Endothelial cell of umbilical vein (primary cell): Measurements from ENCODE around the gene LMF2. TPM values are rescaled to one million over a fixed set of nuclear protein-coding genes. Genes with fewer than 3 reads are reported as not detected.

Experiments used
- BruUV-seq: library from RNA; stranded (reverse); fragments of 400-500 nt; replicated peaks from 2 replicates; lab custom pipeline; 2021; lab: Mats Ljungman, UMichigan
- CTCF ChIA-PET: fragments of 300-600, 350-600 bp; sonication (Branson Sonifier 250); formaldehyde crosslinking; loops from one replicate; lab custom pipeline; 2021; ENCODE audit warnings: antibody characterized with exemption, inconsistent platforms; lab: Charles Lee
- POLR2A ChIA-PET: fragments of 300-600, 350-600 bp; sonication (Branson Sonifier 250); formaldehyde crosslinking; loops from one replicate; lab custom pipeline; 2021; ENCODE audit warnings: antibody characterized with exemption, inconsistent platforms; lab: Charles Lee
- DNase-seq: peaks from one replicate; pipeline ENCODE4 v3.0.0-alpha.2; 2011; ENCODE audit warnings: low read depth, low spot score
- FAIRE-seq: peaks from 2 replicates; lab custom pipeline; 2011; peaks lifted over from hg19 to GRCh38; lab: Jason Lieb, UNC
- H2AFZ ChIP-seq: 2 replicates; pipeline ENCODE4 v1.6.0; 2012; ENCODE audit warnings: low read depth, low read length, control low read depth, inconsistent platforms
- H3K27ac ChIP-seq: 2 replicates; pipeline ENCODE4 v1.5.1; 2011; ENCODE audit warnings: low read depth, mild to moderate bottlenecking, control low read depth, low read length, moderate library complexity; ENCODE audit not compliant: insufficient read depth
- H3K27me3 ChIP-seq, 2 experiments: 2 replicates each; pipeline versions ENCODE4 v1.6.0 to v1.6.1; 2011; ENCODE audit warnings: low read length in 2 of 2, mixed read lengths in 1 of 2; ENCODE audit not compliant: control insufficient read depth in 2 of 2, insufficient read depth in 2 of 2
- H3K36me3 ChIP-seq, 2 experiments: 2 replicates in 1 of 2; 3 replicates in 1 of 2; pipeline ENCODE4 v1.5.1; 2011; ENCODE audit warnings: low read length in 2 of 2, mild to moderate bottlenecking in 1 of 2, moderate library complexity in 1 of 2; ENCODE audit not compliant: control insufficient read depth in 2 of 2, insufficient read depth in 2 of 2; ENCODE audit errors: extremely low read depth in 1 of 2
- H3K4me1 ChIP-seq: 3 replicates; pipeline ENCODE4 v1.5.1; 2011; ENCODE audit warnings: mild to moderate bottlenecking, low read length; ENCODE audit not compliant: control insufficient read depth, insufficient read depth; ENCODE audit errors: extremely low read depth
- H3K4me2 ChIP-seq: 2 replicates; pipeline ENCODE4 v1.6.1; 2011; ENCODE audit warnings: low read length, control low read depth, mixed read lengths; ENCODE audit not compliant: insufficient read depth
- H3K4me3 ChIP-seq, 3 experiments: fragments of 200-600 bp in 1 of 3; sonication (generic), shearing (Covaris generic) in 1 of 3; replicated peaks in 1 of 3; 2 replicates each; pipeline ENCODE4 v1.5.1; 2011 to 2016; ENCODE audit warnings: control low read depth in 3 of 3, low read length in 3 of 3, mild to moderate bottlenecking in 2 of 3, inconsistent platforms in 1 of 3, low read depth in 1 of 3, moderate library complexity in 1 of 3; ENCODE audit not compliant: insufficient read depth in 1 of 3
- H3K79me2 ChIP-seq: 2 replicates; pipeline ENCODE4 v1.6.0; 2012; ENCODE audit warnings: low read length, inconsistent platforms; ENCODE audit not compliant: control insufficient read depth, insufficient read depth
- H3K9ac ChIP-seq: replicated peaks from 2 replicates; pipeline ENCODE3; 2011; ENCODE audit warnings: low read length, control low read depth; ENCODE audit not compliant: insufficient read depth; ENCODE audit errors: extremely low read depth
- H3K9me1 ChIP-seq: replicated peaks from 3 replicates; pipeline ENCODE4 v1.6.0; 2011; ENCODE audit warnings: mild to moderate bottlenecking, low read length; ENCODE audit not compliant: control insufficient read depth, insufficient read depth; ENCODE audit errors: extremely low read depth
- H3K9me3 ChIP-seq: replicated peaks from 2 replicates; pipeline ENCODE4 v1.5.1; 2012; ENCODE audit warnings: low read length, inconsistent platforms; ENCODE audit not compliant: control insufficient read depth, insufficient read depth
- H4K20me1 ChIP-seq: replicated peaks from 2 replicates; pipeline ENCODE3; 2011; ENCODE audit warnings: mild to moderate bottlenecking, low read length; ENCODE audit not compliant: control insufficient read depth, insufficient read depth; ENCODE audit errors: extremely low read depth
- CTCF ChIP-seq, 2 donors: IDR thresholded peaks; 1 replicate in 1 of 2; 2 replicates in 1 of 2; pipeline ENCODE4 v1.5.1; 2011; ENCODE audit warnings: low read length in 2 of 2, mild to moderate bottlenecking in 2 of 2, moderate library complexity in 2 of 2, control low read depth in 1 of 2, inconsistent platforms in 1 of 2, low read depth in 1 of 2; ENCODE audit not compliant: insufficient read depth in 1 of 2; ENCODE audit errors: extremely low read depth in 1 of 2
- EZH2 ChIP-seq: IDR thresholded peaks from 2 replicates; pipeline ENCODE4 v1.6.1; 2012; ENCODE audit warnings: borderline replicate concordance, low read depth, mild to moderate bottlenecking, moderate library complexity, low read length, inconsistent platforms; ENCODE audit not compliant: severe bottlenecking
- FOS ChIP-seq: IDR thresholded peaks from 2 replicates; pipeline ENCODE4 v1.6.1; 2011; ENCODE audit warnings: mild to moderate bottlenecking, low read length, moderate library complexity, borderline replicate concordance; ENCODE audit not compliant: insufficient read depth
- GATA2 ChIP-seq: IDR thresholded peaks from 2 replicates; pipeline ENCODE4 v1.7.0; 2011; ENCODE audit warnings: low read depth, mild to moderate bottlenecking, moderate library complexity, mixed read lengths, low read length; ENCODE audit not compliant: insufficient read length, insufficient read depth
- JUN ChIP-seq: IDR thresholded peaks from 2 replicates; pipeline ENCODE4 v1.6.1; 2011; ENCODE audit warnings: borderline replicate concordance, low read depth; ENCODE audit not compliant: insufficient read length, insufficient read depth
- MAX ChIP-seq: IDR thresholded peaks from 2 replicates; pipeline ENCODE4 v1.6.1; 2011; ENCODE audit not compliant: insufficient read depth, insufficient read length
- MYC ChIP-seq: IDR thresholded peaks from one replicate; pipeline ENCODE4 v1.6.1; 2011; ENCODE audit warnings: mild to moderate bottlenecking, low read depth, low read length
- POLR2A ChIP-seq: IDR thresholded peaks from 2 replicates; pipeline ENCODE4 v1.6.1; 2012; ENCODE audit warnings: low read depth, mild to moderate bottlenecking, control low read depth, low read length
- POLR2AphosphoS5 ChIP-seq: IDR thresholded peaks from 2 replicates; pipeline ENCODE4 v1.6.1; 2012; ENCODE audit warnings: low read depth, mild to moderate bottlenecking, control low read depth, low read length, moderate library complexity; ENCODE audit not compliant: insufficient read depth
- dilution Hi-C: fragments of 300-500 bp; cut with MboI; formaldehyde crosslinking; loops from one replicate; pipeline ENCODE4 v1.15.0; 2019; ENCODE audit warnings: low sequenced_read_pairs; ENCODE audit not compliant: extremely low pct_ligation_motif_present
- intact Hi-C: fragments of 100-400 bp; cut with micrococcal nuclease; formaldehyde crosslinking; loops from one replicate; pipeline ENCODE4 v1.10.0; 2022
- polyA plus RNA-seq, 4 experiments: library from polyadenylated mRNA; depleted of rRNA in 3 of 4; stranded (reverse) in 3 of 4; unstranded in 1 of 4; fragments of >200 nt; gene quantifications; 2 replicates each; pipeline versions ENCODE4 v1.2.1 to v1.2.3, GENCODE V29; 2011 to 2012; ENCODE audit warnings: missing spikeins in 1 of 4
- total RNA-seq: library from RNA; stranded (reverse); gene quantifications from 2 replicates; pipeline ENCODE4 v1.2.3, GENCODE V29; 2021

Gene LMF2
- total and polyA plus RNA-seq, 2 donors (not counting 3 experiments of a cell fraction or from before 2014, with no cell fraction given): 89.7 to 112 TPM

- Histone ChIP-seq H3K9me1 (no peaks in the 10 kb centered on the region), H2AFZ (no peak overlapping the region), H3K4me2 (no peak overlapping the region), H3K4me1 (no peaks in the 10 kb centered on the region), H3K36me3 (peaks cover 0 to 43% of the 10 kb centered on the region in 2 experiments), H3K79me2 (no peaks in the 10 kb centered on the region), H3K27me3 (no peaks in the 10 kb centered on the region), H4K20me1 (no peaks in the 10 kb centered on the region), H3K9ac (no peak overlapping the region), H3K4me3 (no peak overlapping the region), H3K27ac (no peak overlapping the region), H3K9me3 (no peaks in the 10 kb centered on the region)
- TF ChIP-seq POLR2A (no peak), POLR2AphosphoS5 (no peak), MYC (no peak), FOS (no peak), CTCF (IDR thresholded peaks at IDR 0.05; ENCODE audit: extremely low read depth in 1 of 2, insufficient read depth in 1 of 2, low read depth in 1 of 2, low read length in 2 of 2) (no peak), GATA2 (no peak), EZH2 (no peak), MAX (no peak), JUN (no peak)
- no peak for FAIRE-seq
- ChIA-PET POLR2A (no interaction called here), CTCF (no interaction called here)
- no peak for DNase-seq
- dilution Hi-C loops (no loop called here), intact Hi-C loops (no loop called here)
- BruUV-seq: no TSS peak
Observed at GRCh38 chr22:50456026-50456425, 51.5 kb downstream of the LMF2 start.
